Activated CD8-positive, alpha-beta memory T cell treated with anti-CD3 and anti-CD28 coated beads for 48 hours (primary cell): ENCODE results near the gene ANK3.

Experiments used
- DNase-seq, 3 experiments: peaks; one replicate each; pipeline ENCODE4 v3.0.0-alpha.2; 2020; ENCODE audit warnings: low read depth in 2 of 3, low spot score in 2 of 3

Gene ANK3

GRCh38 chr10:59995862-59996261 lies 393.8 kb downstream of the ANK3 start:
- DNase-seq, result no peak

GRCh38 chr10:59993931-59994330 lies 395.7 kb downstream of the ANK3 start:
- DNase-seq, result no peak

- DNase-seq, result no peak
Observed at GRCh38 chr10:59991661-59992060, 398.0 kb downstream of the ANK3 start.

- no peak for DNase-seq
Observed at GRCh38 chr10:59991117-59991516, 398.6 kb downstream of the ANK3 start.

- DNase-seq, result no peak
Observed at GRCh38 chr10:59985639-59986038, 404.0 kb downstream of the ANK3 start.

GRCh38 chr10:59984415-59984814 lies 405.3 kb downstream of the ANK3 start:
- DNase-seq, result no peak

GRCh38 chr10:59980356-59980755 lies 409.3 kb downstream of the ANK3 start:
- DNase-seq, result no peak

GRCh38 chr10:59977486-59977885 lies 412.2 kb downstream of the ANK3 start:
- no peak for DNase-seq

GRCh38 chr10:59976909-59977308 lies 412.8 kb downstream of the ANK3 start:
- no peak for DNase-seq
